ENCODE measurements around the gene GABARAP. TPM values are rescaled to one million over a fixed set of nuclear protein-coding genes. Genes with fewer than 3 reads are reported as not detected.

The GABARAP gene
- total and polyA plus RNA-seq, 2 of the 13 experiments (the other 11 are each of a cell fraction or from before 2014, with no cell fraction given), result 161 to 310 TPM

GRCh38 chr17:7217113-7217987 lies 24.9 kb downstream of the GABARAP start:
- 11% methylated on average over 32 of the region's 32 CpGs for WGBS (ENCODE audit: low lambda C conversion rate)
- Histone ChIP-seq H3K36me3 (replicated peaks in 1 of 2; ENCODE audit: control insufficient read depth in 1 of 2, insufficient read depth in 2 of 2, low read length in 2 of 2) (peaks cover 4 to 15% of the 10 kb centered on the region in 2 experiments; a peak in 4 of 5 replicates), H3K4me1 (ENCODE audit: insufficient read depth, low read length) (peaks cover 75% of the 10 kb centered on the region), H3K9ac (ENCODE audit: insufficient read depth, low read depth, low read length) (no peak overlapping the region), H3K4me2 (ENCODE audit: low read depth, low read length) (peak overlapping the region; percentile 99), H3K4me3 (replicated peaks in 1 of 3; ENCODE audit: insufficient read depth in 1 of 3, low read depth in 2 of 3, low read length in 3 of 3) (peak overlapping the region in 2 of 3 experiments; percentile 26 to 90; a peak in 4 of 6 replicates), H3K27ac (ENCODE audit: extremely low read length, insufficient read depth, low read length) (no peak overlapping the region), H2AFZ (ENCODE audit: low read length) (no peak overlapping the region), H3K79me2 (ENCODE audit: insufficient read depth, low read length) (peaks cover 14% of the 10 kb centered on the region), H3K27me3 (ENCODE audit: control insufficient read depth in 1 of 2, insufficient read depth in 2 of 2, low read length in 2 of 2) (peaks cover 0 to 4% of the 10 kb centered on the region in 2 experiments; a peak in 2 of 5 replicates), H4K20me1 (ENCODE audit: insufficient read depth, low read length) (peaks cover 10% of the 10 kb centered on the region; the same call in 1 of the 2 replicates), H3K9me3 (ENCODE audit: low read length) (no peaks in the 10 kb centered on the region)
- BruUV-seq (replicated peaks), result no TSS peak
- POLR2A ChIA-PET, result interaction anchor here (1.7 to 4.3 kb wide), 2 partner anchors 17 to 39 kb away, joined by 5 to 76 read pairs; partner anchors contain the start of genes ASGR1 and DVL2
- CTCF ChIA-PET (ENCODE audit: low intra/inter-chr PET ratio, low total read pairs), result no interaction called here
- DNase-seq (ENCODE audit: low spot score) (no peak), FAIRE-seq (no peak), ATAC-seq (no peak)
- intact Hi-C loops (cut with micrococcal nuclease; ENCODE audit: unreplicated experiment) (no loop called here), in situ Hi-C loops (cut with HindIII; ENCODE audit: extremely low pct_ligation_motif_present, low pct_unique_long_range_greater_than_20kb) (loop anchor here (5.0 kb wide), 1 partner anchor 40 kb away; the partner anchor contains the start of gene ASGR1)
- TF ChIP-seq ZNF678 (CRISPR knock-in tag; IDR thresholded peaks at IDR 0.05) (no peak), ZNF740 (CRISPR knock-in tag; IDR thresholded peaks at IDR 0.05) (peak; percentile 65; the same call in 1 of the 2 replicates), PATZ1 (CRISPR knock-in tag; IDR thresholded peaks at IDR 0.05) (peak; percentile 42; the same call in 1 of the 2 replicates), RELA (CRISPR knock-in tag; IDR thresholded peaks at IDR 0.05) (no peak), ZFP36 (IDR thresholded peaks at IDR 0.05; ENCODE audit: borderline replicate concordance, low read depth, low read length, partially characterized antibody) (no peak), ZSCAN25 (CRISPR knock-in tag; IDR thresholded peaks at IDR 0.05) (peak; percentile 95), TGIF2 (CRISPR knock-in tag; IDR thresholded peaks at IDR 0.05) (no peak), ELK4 (CRISPR knock-in tag; IDR thresholded peaks at IDR 0.05; ENCODE audit: borderline replicate concordance) (no peak), ZNF652 (CRISPR knock-in tag; IDR thresholded peaks at IDR 0.05; ENCODE audit: borderline replicate concordance, low read depth) (peak; percentile 94), ZNF496 (CRISPR knock-in tag; IDR thresholded peaks at IDR 0.05; ENCODE audit: insufficient replicate concordance) (no peak), THAP11 (CRISPR knock-in tag; IDR thresholded peaks at IDR 0.05) (0 out of 2 replicates have a peak, but pooled peaks have one; percentile 34), ZNF263 (CRISPR knock-in tag; IDR thresholded peaks at IDR 0.05) (peak; percentile 67), NR2F6 (IDR thresholded peaks at IDR 0.05) (no peak), NR2F6 (CRISPR knock-in tag; IDR thresholded peaks at IDR 0.05) (no peak), HNRNPUL1 (IDR thresholded peaks at IDR 0.05; ENCODE audit: low read depth, low read length) (no peak), MYC (CRISPR knock-in tag; IDR thresholded peaks at IDR 0.05; ENCODE audit: borderline replicate concordance) (no peak)
